Measurements from ENCODE around the gene ZNF786.

- TF ChIP-seq CTCF (conservative IDR thresholded peaks at IDR 0.05; ENCODE audit: low read depth in 2 of 2) (no peak), REST (IDR thresholded peaks at IDR 0.05; ENCODE audit: unreplicated experiment) (no peak), EZH2 (IDR thresholded peaks at IDR 0.05; ENCODE audit: low read depth, unreplicated experiment) (no peak), ZNF331 (CRISPR knock-in tag; IDR thresholded peaks at IDR 0.05; ENCODE audit: low read depth) (no peak), POLR2AphosphoS5 (IDR thresholded peaks at IDR 0.05; ENCODE audit: low read depth) (no peak)
Measured at GRCh38 chr7:149102666-149103065, 12.1 kb upstream of the ZNF786 start.
